ENCODE results near the gene HPS1. TPM values are rescaled to one million over a fixed set of nuclear protein-coding genes. Genes with fewer than 3 reads are reported as not detected.

The HPS1 gene
- total and polyA plus RNA-seq, 10 donors: 49.5 to 132 (median 89.5) TPM

DNA sequence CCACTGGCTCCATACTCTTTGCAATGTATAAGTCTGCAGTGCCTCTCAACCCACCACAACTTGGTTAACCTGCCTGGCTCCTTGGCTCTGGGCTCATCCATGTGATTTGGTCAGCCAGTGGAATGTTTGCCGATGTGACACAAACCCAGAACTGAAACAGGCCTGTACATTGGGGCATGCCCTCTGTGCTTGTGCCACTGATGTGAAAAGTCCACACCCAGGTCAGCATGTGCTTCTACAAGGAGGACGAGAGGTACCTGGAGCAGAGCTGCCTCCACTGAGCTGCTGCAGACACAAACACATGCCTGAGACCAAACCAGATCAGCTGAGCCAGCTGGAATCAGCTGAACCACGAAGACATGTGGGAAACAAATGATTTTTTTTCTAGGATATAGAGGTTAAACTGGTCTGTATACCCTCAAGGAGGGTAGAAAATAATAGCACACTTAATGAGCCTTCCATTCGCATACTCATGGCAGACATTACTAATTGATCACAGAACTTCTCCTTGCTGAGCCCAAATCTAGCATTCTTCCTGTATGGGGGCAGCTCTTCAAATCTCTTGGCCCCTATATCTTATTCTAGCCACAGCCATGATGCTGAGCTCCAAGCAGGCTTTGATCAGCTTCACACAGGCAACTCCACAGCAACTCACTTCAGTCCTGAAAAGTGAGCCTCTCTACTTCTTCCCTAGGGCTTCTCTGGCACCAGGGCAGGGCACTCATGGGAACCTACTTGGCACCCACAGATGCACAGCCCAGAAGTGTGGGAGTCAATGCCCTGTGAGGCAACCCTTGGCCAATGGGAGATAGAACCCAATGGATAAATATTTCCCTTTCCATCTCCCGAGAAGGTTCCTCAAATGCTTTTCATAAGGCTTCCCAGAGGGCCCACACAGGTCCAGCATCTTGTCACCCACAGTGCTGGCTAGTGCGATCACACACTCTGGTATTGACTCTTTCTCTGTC, 50.4 kb downstream of the HPS1 start:
- DNase-seq: no peak
- TF ChIP-seq POLR2A (IDR thresholded peaks at IDR 0.05) (no peak), POLR2AphosphoS5 (IDR thresholded peaks at IDR 0.05) (no peak)
- TF ChIP-seq, protein P1, sequence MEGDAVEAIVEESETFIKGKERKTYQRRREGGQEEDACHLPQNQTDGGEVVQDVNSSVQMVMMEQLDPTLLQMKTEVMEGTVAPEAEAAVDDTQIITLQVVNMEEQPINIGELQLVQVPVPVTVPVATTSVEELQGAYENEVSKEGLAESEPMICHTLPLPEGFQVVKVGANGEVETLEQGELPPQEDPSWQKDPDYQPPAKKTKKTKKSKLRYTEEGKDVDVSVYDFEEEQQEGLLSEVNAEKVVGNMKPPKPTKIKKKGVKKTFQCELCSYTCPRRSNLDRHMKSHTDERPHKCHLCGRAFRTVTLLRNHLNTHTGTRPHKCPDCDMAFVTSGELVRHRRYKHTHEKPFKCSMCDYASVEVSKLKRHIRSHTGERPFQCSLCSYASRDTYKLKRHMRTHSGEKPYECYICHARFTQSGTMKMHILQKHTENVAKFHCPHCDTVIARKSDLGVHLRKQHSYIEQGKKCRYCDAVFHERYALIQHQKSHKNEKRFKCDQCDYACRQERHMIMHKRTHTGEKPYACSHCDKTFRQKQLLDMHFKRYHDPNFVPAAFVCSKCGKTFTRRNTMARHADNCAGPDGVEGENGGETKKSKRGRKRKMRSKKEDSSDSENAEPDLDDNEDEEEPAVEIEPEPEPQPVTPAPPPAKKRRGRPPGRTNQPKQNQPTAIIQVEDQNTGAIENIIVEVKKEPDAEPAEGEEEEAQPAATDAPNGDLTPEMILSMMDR (IDR thresholded peaks at IDR 0.05 in 8 of 11, conservative IDR thresholded peaks at IDR 0.05 in 3 of 11): no peak
- peaks cover 0 to 10% (median 2%) of the 10 kb centered on the region in 6 donors for H3K4me1 ChIP-seq
- intact Hi-C loops (cut with DNase I; ENCODE audit: low total_unique reads): no loop called here
- no peak overlapping the region for H3K4me3 ChIP-seq
- WGBS, 5 donors: 87 to 93% (median 90%) methylated on average over 6 of the region's 6 CpGs
- H3K9me3 ChIP-seq: no peaks in the 10 kb centered on the region
- H3K36me3 ChIP-seq: peaks cover 0 to 35% (median 3%) of the 10 kb centered on the region in 6 donors
- H3K27me3 ChIP-seq (replicated peaks in 1 of 7): no peaks in the 10 kb centered on the region
- H3K27ac ChIP-seq: no peak overlapping the region

DNA sequence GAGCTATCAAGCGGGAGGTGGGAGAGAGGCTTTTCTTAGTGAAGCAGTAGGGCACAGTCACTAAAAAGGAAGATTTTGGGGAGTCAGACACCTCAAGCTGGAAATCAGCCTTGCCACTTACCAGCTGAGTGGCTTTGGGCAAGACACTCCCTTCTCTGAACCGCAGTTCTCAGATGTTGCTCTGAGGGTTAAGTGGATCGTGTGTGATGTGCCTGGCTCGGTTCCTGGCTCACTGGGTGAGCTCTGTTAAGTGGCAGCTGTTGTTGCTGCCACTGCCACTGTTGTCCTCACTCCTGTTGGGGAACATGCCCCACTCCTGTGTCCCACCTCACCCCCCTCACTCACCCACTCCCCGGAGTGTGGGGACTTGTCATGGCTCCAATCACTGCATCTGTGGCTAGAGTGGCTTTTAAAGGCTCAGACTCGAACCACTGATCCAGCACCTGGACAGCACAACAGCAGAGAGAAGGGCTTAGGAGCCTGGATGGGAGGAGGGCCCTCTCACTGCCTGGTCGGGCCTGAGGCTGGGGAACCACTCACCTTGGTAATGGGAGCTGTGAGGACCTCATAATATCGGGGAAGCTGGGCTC, 51.8 kb downstream of the HPS1 start:
- Histone ChIP-seq H3K9me3 (no peaks in the 10 kb centered on the region), H3K27me3 (replicated peaks in 1 of 7) (peaks cover 0 to 4% (median 0%) of the 10 kb centered on the region in 7 donors), H3K27ac (no peak overlapping the region), H3K4me1 (peaks cover 0 to 23% (median 8%) of the 10 kb centered on the region in 6 donors), H3K4me3 (no peak overlapping the region), H3K36me3 (peaks cover 0 to 40% (median 3%) of the 10 kb centered on the region in 6 donors)
- no peak for DNase-seq
- intact Hi-C loops (cut with DNase I; ENCODE audit: low total_unique reads): no loop called here
- WGBS, 5 donors: 78 to 92% (median 85%) methylated on average over 6 to 8 of the region's 8 CpGs
- no peak for TF ChIP-seq POLR2AphosphoS5 (IDR thresholded peaks at IDR 0.05)

DNA sequence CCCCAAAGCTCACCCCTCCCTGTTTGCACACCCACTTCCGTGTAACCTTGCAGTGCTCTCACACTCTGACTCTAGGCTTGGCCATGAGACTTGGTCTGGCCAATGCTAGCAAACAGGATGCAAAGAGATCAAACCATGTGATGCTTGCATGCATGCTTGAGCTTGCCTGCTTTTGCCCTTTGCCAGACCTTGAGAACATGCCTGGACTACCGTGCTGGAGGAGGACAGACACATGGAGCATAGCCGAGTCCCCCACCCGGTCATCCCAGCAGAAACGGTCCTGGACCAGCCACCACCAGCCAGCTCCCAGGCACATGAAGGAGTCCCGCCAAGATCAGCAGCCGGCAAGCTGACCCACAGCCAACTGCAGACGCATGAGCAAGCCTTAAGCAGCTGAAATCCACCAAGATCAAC, 55.1 kb downstream of the HPS1 start:
- TF ChIP-seq, protein P1 (IDR thresholded peaks at IDR 0.05 in 8 of 11, conservative IDR thresholded peaks at IDR 0.05 in 3 of 11): no peak
- TF ChIP-seq POLR2AphosphoS5 (IDR thresholded peaks at IDR 0.05): no peak
- TF ChIP-seq POLR2A (IDR thresholded peaks at IDR 0.05): no peak
- H3K36me3 ChIP-seq: peaks cover 0 to 31% (median 3%) of the 10 kb centered on the region in 6 donors
- no peaks in the 10 kb centered on the region for H3K9me3 ChIP-seq
- H3K27ac ChIP-seq: peak overlapping the region in 2 of 8 donors; percentile 9 to 26
- peaks cover 0 to 23% (median 8%) of the 10 kb centered on the region in 6 donors for H3K4me1 ChIP-seq
- peaks cover 0 to 11% (median 0%) of the 10 kb centered on the region in 7 donors for H3K27me3 ChIP-seq (replicated peaks in 1 of 7)
- no peak overlapping the region for H3K4me3 ChIP-seq
- DNase-seq: no peak
- WGBS, 5 donors: 56 to 88% (median 79%) methylated on average over 7 to 8 of the region's 8 CpGs
- intact Hi-C loops (cut with DNase I; ENCODE audit: low total_unique reads): no loop called here

DNA sequence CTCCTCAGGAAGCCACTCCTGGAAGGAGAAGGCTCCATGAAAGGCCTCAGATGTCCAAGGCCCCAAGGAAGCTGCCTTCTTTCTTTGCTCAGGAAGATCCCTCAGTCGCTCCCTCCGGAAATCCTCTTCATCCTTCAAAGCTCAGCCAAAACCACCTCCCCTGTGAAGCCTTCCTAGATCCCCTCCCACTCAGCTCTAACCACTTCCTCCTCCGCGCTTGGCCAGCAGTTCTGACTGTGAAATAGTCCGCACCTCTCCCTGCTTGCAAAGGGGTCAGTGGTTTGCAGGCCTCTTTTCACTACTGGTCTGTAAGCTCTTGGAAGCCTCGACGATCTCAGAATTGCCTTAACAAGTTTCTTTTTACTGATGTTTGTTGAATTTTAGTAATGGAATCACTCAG, 55.7 kb downstream of the HPS1 start:
- H3K27me3 ChIP-seq (replicated peaks in 1 of 7): peaks cover 0 to 11% (median 0%) of the 10 kb centered on the region in 7 donors
- no peak for TF ChIP-seq POLR2A (IDR thresholded peaks at IDR 0.05)
- TF ChIP-seq, protein P1 (IDR thresholded peaks at IDR 0.05 in 8 of 11, conservative IDR thresholded peaks at IDR 0.05 in 3 of 11): no peak
- no peak for TF ChIP-seq POLR2AphosphoS5 (IDR thresholded peaks at IDR 0.05)
- WGBS, 5 donors: 36 to 55% (median 46%) methylated on average over 7 of the region's 7 CpGs
- no peak for DNase-seq
- H3K4me3 ChIP-seq: no peak overlapping the region
- intact Hi-C loops (cut with DNase I; ENCODE audit: low total_unique reads): no loop called here
- H3K36me3 ChIP-seq: peaks cover 0 to 27% (median 3%) of the 10 kb centered on the region in 6 donors
- H3K4me1 ChIP-seq: peaks cover 0 to 23% (median 8%) of the 10 kb centered on the region in 6 donors
- H3K27ac ChIP-seq: peak overlapping the region in 3 of 8 donors; percentile 9 to 26 (median 19)
- no peaks in the 10 kb centered on the region for H3K9me3 ChIP-seq
